Raji (cell line): ENCODE results near the gene COPG1.

ENCODE experiments used
- POLR2A ChIP-seq: IDR thresholded peaks from 2 replicates; pipeline ENCODE4 v1.6.1; 2011; ENCODE audit warnings: low read depth, low read length, control low read depth; ENCODE audit not compliant: insufficient read depth

Gene COPG1

GRCh38 chr3:129249284-129250065, at the start of gene COPG1:
TSS of gene COPG1 (plus strand) at chr3:129249606. CDS start at chr3:129249710, 104 bp downstream.
- peak; percentile 94 for TF ChIP-seq POLR2A

GRCh38 chr3:129204473-129204872, 44.9 kb upstream of the COPG1 start:
- TF ChIP-seq POLR2A = no peak

- no peak for TF ChIP-seq POLR2A
Measured at GRCh38 chr3:129205109-129205832, 44.1 kb upstream of the COPG1 start.

GRCh38 chr3:129207479-129207878, 41.9 kb upstream of the COPG1 start:
- no peak for TF ChIP-seq POLR2A

- TF ChIP-seq POLR2A = no peak
Measured at GRCh38 chr3:129211345-129211744, 38.1 kb upstream of the COPG1 start.

- TF ChIP-seq POLR2A = no peak
Measured at GRCh38 chr3:129211772-129212171, 37.6 kb upstream of the COPG1 start.

- no peak for TF ChIP-seq POLR2A
Measured at GRCh38 chr3:129213238-129213637, 36.2 kb upstream of the COPG1 start.

GRCh38 chr3:129218742-129219141, 30.7 kb upstream of the COPG1 start:
- TF ChIP-seq POLR2A = no peak

- no peak for TF ChIP-seq POLR2A
Measured at GRCh38 chr3:129224984-129225393, 24.4 kb upstream of the COPG1 start.

- no peak for TF ChIP-seq POLR2A
Measured at GRCh38 chr3:129226374-129226773, 23.0 kb upstream of the COPG1 start.

- TF ChIP-seq POLR2A = no peak
Measured at GRCh38 chr3:129228891-129229585, 20.4 kb upstream of the COPG1 start.

GRCh38 chr3:129230311-129231019, 18.9 kb upstream of the COPG1 start:
- no peak for TF ChIP-seq POLR2A

- no peak for TF ChIP-seq POLR2A
Measured at GRCh38 chr3:129231331-129232119, 17.9 kb upstream of the COPG1 start.

- no peak for TF ChIP-seq POLR2A
Measured at GRCh38 chr3:129233538-129233937, 15.9 kb upstream of the COPG1 start.

- no peak for TF ChIP-seq POLR2A
Measured at GRCh38 chr3:129234441-129234840, 15.0 kb upstream of the COPG1 start.

- TF ChIP-seq POLR2A = no peak
Measured at GRCh38 chr3:129235344-129235917, 14.0 kb upstream of the COPG1 start.
